Measurements from ENCODE around the gene MEN1.

DNA sequence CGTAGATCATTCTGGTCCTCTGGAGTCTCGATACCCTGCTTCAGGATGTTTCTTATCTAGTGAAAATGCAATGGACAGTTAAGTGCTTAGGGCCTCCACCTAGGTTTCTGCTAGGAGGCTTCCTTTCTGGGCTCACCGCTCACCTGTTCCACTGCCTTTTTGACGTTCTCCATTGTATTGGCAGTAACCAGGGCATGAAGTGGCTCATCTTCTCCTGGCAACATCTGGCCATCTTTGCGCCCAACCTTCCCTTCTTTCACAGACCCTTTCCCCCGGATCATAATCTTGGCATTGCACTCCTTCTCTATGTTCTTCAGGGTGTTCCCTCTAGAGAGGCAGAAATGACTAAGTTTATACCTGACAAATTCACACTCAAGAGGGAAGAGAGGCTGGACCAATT is 41.1 kb downstream of the MEN1 start:
- TF ChIP-seq, protein P1, sequence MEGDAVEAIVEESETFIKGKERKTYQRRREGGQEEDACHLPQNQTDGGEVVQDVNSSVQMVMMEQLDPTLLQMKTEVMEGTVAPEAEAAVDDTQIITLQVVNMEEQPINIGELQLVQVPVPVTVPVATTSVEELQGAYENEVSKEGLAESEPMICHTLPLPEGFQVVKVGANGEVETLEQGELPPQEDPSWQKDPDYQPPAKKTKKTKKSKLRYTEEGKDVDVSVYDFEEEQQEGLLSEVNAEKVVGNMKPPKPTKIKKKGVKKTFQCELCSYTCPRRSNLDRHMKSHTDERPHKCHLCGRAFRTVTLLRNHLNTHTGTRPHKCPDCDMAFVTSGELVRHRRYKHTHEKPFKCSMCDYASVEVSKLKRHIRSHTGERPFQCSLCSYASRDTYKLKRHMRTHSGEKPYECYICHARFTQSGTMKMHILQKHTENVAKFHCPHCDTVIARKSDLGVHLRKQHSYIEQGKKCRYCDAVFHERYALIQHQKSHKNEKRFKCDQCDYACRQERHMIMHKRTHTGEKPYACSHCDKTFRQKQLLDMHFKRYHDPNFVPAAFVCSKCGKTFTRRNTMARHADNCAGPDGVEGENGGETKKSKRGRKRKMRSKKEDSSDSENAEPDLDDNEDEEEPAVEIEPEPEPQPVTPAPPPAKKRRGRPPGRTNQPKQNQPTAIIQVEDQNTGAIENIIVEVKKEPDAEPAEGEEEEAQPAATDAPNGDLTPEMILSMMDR (IDR thresholded peaks at IDR 0.05): no peak
- TF ChIP-seq POLR2AphosphoS5 (IDR thresholded peaks at IDR 0.05) (no peak), POLR2A (IDR thresholded peaks at IDR 0.05) (no peak), EP300 (IDR thresholded peaks at IDR 0.05) (no peak)
